Measurements from ENCODE around the gene ADAD2.

- TF ChIP-seq POLR2AphosphoS5 (IDR thresholded peaks at IDR 0.05; ENCODE audit: low read depth, low read length) (no peak), POLR2A (IDR thresholded peaks at IDR 0.05; ENCODE audit: low read depth, low read length) (no peak)
These were observed 36.6 kb downstream of the ADAD2 start for GRCh38 chr16:84227548-84227947.

All from GM12892 (cell line).